Dermis blood vessel endothelial cell (primary cell): ENCODE results near the gene ST3GAL5. TPM values are rescaled to one million over a fixed set of nuclear protein-coding genes. Genes with fewer than 3 reads are reported as not detected.
A peak's percentile ranks its signal among the peaks of the same experiment; 100 is the strongest.

Experiments used
- DNase-seq: peaks from one replicate; pipeline ENCODE4 v3.0.0; 2010
- total RNA-seq: library from RNA; depleted of rRNA; stranded (reverse); fragments of >200 nt; gene quantifications from 2 replicates; pipeline ENCODE4 v1.2.3, GENCODE V29; 2014

ST3GAL5 gene
- total RNA-seq, 1 donor from 2014 or later, result 9.9 TPM

GRCh38 chr2:85917887-85918795, 29.4 kb upstream of the ST3GAL5 start:
- DNase-seq, result no peak

GRCh38 chr2:85915606-85916303, 27.0 kb upstream of the ST3GAL5 start:
- no peak for DNase-seq

- no peak for DNase-seq
Observed at GRCh38 chr2:85914922-85915321, 26.1 kb upstream of the ST3GAL5 start.

DNA sequence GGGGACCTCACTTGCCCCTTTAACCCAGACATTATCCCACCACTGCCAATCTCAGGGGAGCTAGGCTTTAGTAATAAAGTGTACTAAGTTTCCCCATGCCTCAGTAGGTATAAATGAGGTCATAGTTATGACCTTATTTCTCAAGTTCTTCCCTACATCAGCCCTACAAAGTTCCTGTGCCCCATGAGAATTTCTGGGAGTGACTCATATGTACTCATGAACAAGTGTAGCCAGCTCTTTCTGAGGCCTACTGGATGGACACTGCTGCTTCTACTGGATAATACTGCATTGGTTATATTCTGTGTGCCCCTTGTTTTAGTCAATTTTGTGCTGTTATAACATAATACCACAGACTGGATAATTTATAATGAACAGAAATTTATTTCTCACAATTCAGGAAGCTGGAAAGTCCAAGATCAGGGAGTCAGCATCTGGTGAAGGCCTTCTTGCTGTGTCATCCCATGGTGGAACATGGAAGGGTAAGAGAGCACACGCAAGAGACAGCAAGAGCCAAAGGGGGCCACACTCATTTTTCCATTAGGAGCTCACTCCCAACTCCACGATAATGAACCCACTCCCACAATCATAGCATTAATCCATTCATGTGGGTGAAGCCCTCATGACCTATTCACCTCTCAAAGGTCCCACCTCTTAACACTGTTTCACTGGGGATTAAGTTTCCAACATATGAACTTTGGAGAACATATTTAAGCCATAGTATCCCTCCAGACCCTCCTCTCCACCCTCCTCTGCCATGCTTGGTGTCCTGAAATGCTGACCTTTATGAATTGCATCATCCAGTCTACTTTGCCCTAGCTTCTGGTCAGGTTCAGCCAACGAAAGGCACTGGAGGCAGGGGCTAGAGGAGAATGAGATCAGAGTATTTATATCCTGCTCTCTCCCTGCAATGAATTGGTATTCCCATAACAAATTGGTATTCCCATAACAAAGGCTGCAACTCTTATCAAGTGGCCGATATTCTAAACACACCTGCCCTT, 25.4 kb upstream of the ST3GAL5 start:
- no peak for DNase-seq

- DNase-seq, result peak; percentile 35
Observed at GRCh38 chr2:85911814-85912692, 23.3 kb upstream of the ST3GAL5 start.

DNA sequence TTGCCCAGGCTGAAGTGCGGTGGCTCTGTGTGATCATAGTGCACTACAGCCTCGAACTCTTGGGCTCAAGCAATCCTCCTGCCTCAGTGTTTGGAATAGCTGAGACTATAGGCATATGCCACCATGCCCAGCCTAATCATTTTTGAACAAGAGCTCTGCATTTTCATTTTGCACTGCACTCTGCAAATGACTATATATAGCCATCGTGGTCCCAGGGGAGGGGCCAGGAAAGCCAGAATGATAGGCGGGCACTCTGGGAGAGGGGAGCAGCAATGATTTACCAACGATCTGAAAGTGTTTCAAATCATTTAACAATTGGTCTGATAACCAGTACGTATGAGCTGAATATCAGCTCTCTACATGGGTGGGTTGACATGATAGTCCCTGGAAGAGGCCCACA, 22.3 kb upstream of the ST3GAL5 start:
- no peak for DNase-seq

GRCh38 chr2:85909005-85909404, 20.2 kb upstream of the ST3GAL5 start:
- no peak for DNase-seq

DNA sequence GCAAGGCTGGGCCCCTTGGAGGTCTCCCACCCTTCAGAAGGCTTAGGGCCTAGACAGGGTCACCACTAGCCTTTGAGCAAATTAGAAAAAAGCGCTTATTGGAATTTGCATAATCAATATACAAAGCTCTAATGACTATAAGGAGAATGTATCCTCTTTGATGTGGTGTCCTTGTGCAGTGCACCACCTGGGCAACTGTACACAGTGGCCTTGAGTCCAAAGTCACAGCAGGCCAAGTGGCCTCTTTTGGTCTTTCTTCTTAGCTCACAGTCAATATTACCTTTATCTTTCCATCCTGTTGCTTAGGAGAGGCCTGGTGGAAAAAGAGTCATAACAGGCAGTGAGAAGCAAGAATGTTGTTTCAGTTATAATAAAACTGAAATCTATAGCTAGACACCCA, 19.7 kb upstream of the ST3GAL5 start:
- no peak for DNase-seq

DNA sequence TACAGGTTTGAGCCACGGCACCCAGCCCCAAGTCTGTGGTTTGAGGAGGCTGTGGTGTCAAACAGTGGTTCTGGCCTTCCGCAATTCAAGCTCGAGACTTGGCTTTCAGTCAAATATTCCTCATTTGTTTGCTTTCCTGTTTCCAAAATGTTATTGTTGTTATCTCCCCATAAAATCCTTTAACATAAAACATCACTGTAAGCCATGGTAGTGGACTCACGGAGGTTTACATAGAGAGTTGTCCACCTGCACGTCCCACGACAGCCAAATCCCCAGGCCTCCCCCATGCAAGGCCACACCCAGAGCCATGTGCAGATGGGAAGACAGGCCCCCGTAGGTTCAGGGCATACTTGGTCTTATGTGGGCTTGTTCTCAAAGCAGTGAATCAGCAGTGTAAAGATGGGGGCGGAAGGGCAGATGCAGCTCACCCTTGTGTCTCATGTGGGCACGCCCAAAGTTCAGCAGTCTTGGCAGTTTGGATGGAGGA, 18.9 kb upstream of the ST3GAL5 start:
- DNase-seq, result peak; percentile 61

DNA sequence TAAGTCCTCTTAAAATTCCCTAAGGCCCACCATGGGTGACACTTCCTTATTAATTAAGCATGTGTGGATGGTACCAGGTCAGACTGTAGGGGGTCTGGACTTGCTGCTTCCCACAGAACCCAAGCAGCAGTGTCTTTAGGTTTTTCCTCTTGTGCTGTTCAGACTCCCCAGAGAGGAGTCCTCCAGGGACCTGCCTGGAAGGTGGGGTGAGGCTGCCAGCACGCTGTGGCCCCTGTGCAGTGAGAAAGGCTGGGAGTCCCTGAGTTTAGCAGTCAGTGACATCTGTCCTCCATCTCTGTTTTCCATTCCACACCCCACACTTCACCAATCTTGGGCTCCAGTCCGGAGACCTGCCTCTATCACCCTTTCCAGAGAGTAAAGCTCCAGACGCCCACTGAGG, 18.0 kb upstream of the ST3GAL5 start:
- no peak for DNase-seq

DNA sequence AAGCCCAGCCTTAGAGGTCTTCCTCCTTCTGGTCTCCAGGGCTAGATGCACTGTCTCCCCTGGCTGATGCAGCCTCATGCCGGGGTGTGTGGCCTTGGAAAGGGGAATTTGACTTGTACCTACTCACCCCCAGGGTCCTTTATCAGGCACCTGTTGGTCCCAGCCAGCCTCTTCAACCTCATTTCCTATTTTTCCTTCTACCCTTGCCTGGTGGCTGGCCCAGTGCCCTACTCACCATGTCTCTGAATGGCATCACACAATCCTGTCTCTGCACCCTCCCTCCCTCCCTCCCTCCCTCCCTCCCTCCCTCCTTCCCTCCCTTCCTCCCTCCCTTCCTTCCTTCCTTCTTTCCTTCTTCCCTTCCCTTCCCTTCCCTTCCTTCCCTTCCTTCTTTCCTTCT, 17.1 kb upstream of the ST3GAL5 start:
- DNase-seq, result no peak

- DNase-seq, result peak; percentile 19
Observed at GRCh38 chr2:85905187-85905666, 16.4 kb upstream of the ST3GAL5 start.

DNA sequence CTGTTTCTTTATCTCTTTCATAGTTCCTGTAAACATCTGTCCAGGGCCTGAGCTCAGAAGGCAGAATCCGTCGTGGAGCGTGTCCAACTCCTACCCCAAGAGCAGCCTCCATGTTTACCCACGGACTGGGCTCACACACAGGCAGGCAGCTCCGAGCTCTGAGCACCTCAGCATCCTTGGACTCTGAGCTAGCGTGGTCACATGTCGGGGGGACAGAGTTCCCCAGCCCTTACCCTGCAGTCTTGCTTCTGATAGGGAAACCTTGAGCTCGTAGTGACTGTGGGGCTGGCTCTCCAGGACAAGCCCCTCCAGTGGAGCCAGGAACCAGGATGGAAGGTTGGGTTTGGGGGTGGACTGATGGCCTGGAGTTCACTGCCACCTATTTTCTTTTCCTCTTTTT, 15.1 kb upstream of the ST3GAL5 start:
- DNase-seq, result no peak

DNA sequence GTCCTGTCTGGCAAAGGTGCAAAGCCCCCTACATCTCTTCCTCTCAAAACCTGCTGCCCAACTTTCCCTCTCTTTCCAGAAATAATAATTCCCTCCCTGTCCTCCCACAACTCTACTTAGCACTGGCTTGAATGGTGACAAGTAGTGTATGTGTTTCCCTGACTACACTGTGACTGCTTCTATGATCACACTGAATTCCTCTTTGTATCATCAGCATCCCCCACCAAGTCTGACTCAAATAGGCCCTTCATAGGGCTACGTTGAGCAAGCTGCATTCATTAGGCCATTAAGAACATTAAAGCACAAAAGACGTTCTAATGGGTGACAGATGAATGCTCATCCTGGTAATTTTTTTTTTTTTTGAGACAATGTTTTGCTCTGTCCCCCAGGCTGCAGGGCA, 13.7 kb upstream of the ST3GAL5 start:
- DNase-seq, result no peak

DNA sequence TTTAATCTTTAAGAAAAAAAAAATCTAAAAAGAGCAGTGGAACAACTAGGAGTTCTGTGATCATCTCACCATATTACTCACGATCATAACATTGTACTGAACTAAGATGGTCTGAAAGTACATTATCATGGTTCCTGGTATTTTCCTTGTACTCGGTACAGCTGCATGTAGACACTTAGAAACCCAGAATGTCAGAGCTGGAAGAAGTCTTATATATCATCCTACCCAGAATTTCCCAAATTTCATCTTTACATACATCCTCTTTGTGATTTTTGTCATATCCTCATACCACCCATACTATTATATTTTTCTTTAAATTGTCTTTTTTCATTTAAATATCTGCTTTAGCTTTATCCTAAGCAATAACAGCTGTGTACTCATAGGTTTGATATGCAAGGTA, 12.4 kb upstream of the ST3GAL5 start:
- DNase-seq, result no peak

- no peak for DNase-seq
Observed at GRCh38 chr2:85900366-85900765, 11.6 kb upstream of the ST3GAL5 start.

- no peak for DNase-seq
Observed at GRCh38 chr2:85899849-85900248, 11.1 kb upstream of the ST3GAL5 start.

GRCh38 chr2:85899284-85899683, 10.5 kb upstream of the ST3GAL5 start:
- no peak for DNase-seq

- DNase-seq, result no peak
Observed at GRCh38 chr2:85898881-85899280, 10.1 kb upstream of the ST3GAL5 start.

DNA sequence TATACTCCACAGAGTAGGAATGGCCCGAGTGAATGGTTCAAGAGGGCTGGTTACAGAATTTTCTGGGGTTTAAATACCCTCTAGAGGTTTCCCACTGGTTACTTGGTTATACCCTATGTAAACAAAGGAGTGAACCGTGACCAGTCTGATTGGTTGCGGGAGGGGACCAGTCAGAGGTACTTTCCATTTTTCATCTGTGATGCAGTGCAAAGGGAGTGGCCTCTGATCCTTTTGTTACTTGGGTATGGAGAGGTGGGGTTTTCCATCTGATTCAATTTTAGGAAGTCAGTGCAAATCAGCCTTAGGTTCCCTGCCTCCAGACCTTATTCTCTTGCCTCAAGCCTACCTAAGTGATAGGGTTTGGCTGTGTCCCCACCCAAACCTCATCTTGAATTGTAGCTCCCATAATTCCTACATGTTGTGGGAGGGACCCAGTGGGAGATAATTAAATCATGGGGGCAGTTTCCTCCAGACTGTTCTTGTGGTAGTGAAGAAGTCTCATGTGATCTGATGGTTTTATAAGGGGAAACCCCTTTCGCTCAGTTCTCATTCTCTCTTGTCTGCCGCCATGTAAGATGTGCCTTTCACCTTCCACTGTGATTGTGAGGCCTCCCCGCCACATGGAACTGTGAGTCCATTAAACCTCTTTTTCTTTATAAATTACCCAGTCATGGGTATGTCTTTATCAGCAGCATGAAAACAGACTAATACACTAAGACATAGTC, 5.9 kb upstream of the ST3GAL5 start:
- peak; percentile 17 for DNase-seq
